MM.1S (cell line): ENCODE results near the gene PTPN12.

Source experiments
- DNase-seq: peaks from one replicate; pipeline ENCODE4 v3.0.0-alpha.2; 2015
- H2AFZ ChIP-seq: fragments of 300-600 bp; sonication (generic); 2 replicates; pipeline ENCODE4 v1.6.0; 2016; ENCODE audit warnings: antibody characterized with exemption, low read length
- H3F3A ChIP-seq: fragments of 300-600 bp; sonication (generic); 2 replicates; pipeline ENCODE4 v1.6.1; 2016; ENCODE audit warnings: mild to moderate bottlenecking, antibody characterized with exemption, low read length, moderate library complexity, mixed read lengths; ENCODE audit not compliant: insufficient read depth
- H3K27ac ChIP-seq: fragments of 300-600 bp; sonication (generic); 2 replicates; pipeline ENCODE4 v1.5.1; 2016; ENCODE audit warnings: mild to moderate bottlenecking, low read length
- H3K27me3 ChIP-seq: fragments of 300-600 bp; sonication (generic); replicated peaks from 2 replicates; pipeline ENCODE4 v1.6.0; 2016; ENCODE audit warnings: low read length; ENCODE audit not compliant: insufficient read depth
- H3K36me3 ChIP-seq: fragments of 300-600 bp; sonication (generic); replicated peaks from 2 replicates; pipeline ENCODE4 v1.6.1; 2016; ENCODE audit warnings: mild to moderate bottlenecking, low read length, mixed read lengths; ENCODE audit not compliant: insufficient read depth
- H3K4me1 ChIP-seq: fragments of 300-600 bp; sonication (generic); 2 replicates; pipeline ENCODE4 v1.6.1; 2016; ENCODE audit warnings: low read length, mixed read lengths
- H3K4me2 ChIP-seq: fragments of 300-600 bp; sonication (generic); 2 replicates; pipeline ENCODE4 v1.6.0; 2016; ENCODE audit warnings: low read depth, low read length
- H3K4me3 ChIP-seq: fragments of 300-600 bp; sonication (generic); 2 replicates; pipeline ENCODE4 v1.5.1; 2016; ENCODE audit warnings: low read length, mixed read lengths
- H3K79me2 ChIP-seq: fragments of 300-600 bp; sonication (generic); 2 replicates; pipeline ENCODE4 v1.6.1; 2016; ENCODE audit warnings: mixed run types, low read length, mixed read lengths
- H3K9ac ChIP-seq: fragments of 300-600 bp; sonication (generic); 2 replicates; pipeline ENCODE4 v1.6.1; 2016; ENCODE audit warnings: low read length, mixed read lengths
- H3K9me2 ChIP-seq: fragments of 300-600 bp; sonication (generic); replicated peaks from 2 replicates; pipeline ENCODE4 v1.6.1; 2016; ENCODE audit warnings: mild to moderate bottlenecking, low read length, mixed read lengths; ENCODE audit not compliant: insufficient read depth
- H3K9me3 ChIP-seq: fragments of 300-600 bp; sonication (generic); replicated peaks from 2 replicates; pipeline ENCODE4 v1.6.1; 2016; ENCODE audit warnings: mild to moderate bottlenecking, low read length, mixed read lengths; ENCODE audit not compliant: insufficient read depth
- H4K20me1 ChIP-seq: fragments of 300-600 bp; sonication (generic); 2 replicates; pipeline ENCODE4 v1.6.1; 2016; ENCODE audit warnings: mild to moderate bottlenecking, low read length, moderate library complexity, mixed read lengths; ENCODE audit not compliant: insufficient read depth
- CTCF ChIP-seq: fragments of 300-600 bp; sonication (generic); IDR thresholded peaks from 2 replicates; pipeline ENCODE4 v1.5.1; 2016; ENCODE audit warnings: antibody characterized with exemption, low read length, mixed read lengths
- EZH2 ChIP-seq: fragments of 300-600 bp; sonication (generic); optimal IDR thresholded peaks from 2 replicates; pipeline ENCODE3; 2017; ENCODE audit warnings: low read depth, mild to moderate bottlenecking, antibody characterized with exemption, low read length, mixed read lengths
- EZH2phosphoT487 ChIP-seq: fragments of 300-600 bp; sonication (generic); IDR thresholded peaks from 2 replicates; pipeline ENCODE4 v1.6.1; 2018; ENCODE audit warnings: antibody characterized with exemption, low read length

Gene PTPN12

GRCh38 chr7:77619314-77619713 is 82.2 kb downstream of the PTPN12 start:
- no peak for TF ChIP-seq EZH2
- no peak for TF ChIP-seq EZH2phosphoT487
- TF ChIP-seq CTCF, result no peak
- Histone ChIP-seq H2AFZ (no peak overlapping the region), H4K20me1 (no peaks in the 10 kb centered on the region), H3K27me3 (no peaks in the 10 kb centered on the region), H3F3A (no peaks in the 10 kb centered on the region), H3K27ac (no peak overlapping the region), H3K4me2 (no peak overlapping the region), H3K9ac (no peak overlapping the region), H3K9me3 (no peaks in the 10 kb centered on the region), H3K36me3 (no peaks in the 10 kb centered on the region), H3K4me3 (no peak overlapping the region), H3K9me2 (no peaks in the 10 kb centered on the region), H3K79me2 (no peaks in the 10 kb centered on the region), H3K4me1 (no peaks in the 10 kb centered on the region)
- DNase-seq, result no peak

- Histone ChIP-seq H4K20me1 (no peaks in the 10 kb centered on the region), H3K4me2 (no peak overlapping the region), H3K4me3 (no peak overlapping the region), H3F3A (no peaks in the 10 kb centered on the region), H3K27ac (no peak overlapping the region), H2AFZ (no peak overlapping the region), H3K9ac (no peak overlapping the region), H3K79me2 (no peaks in the 10 kb centered on the region), H3K27me3 (no peaks in the 10 kb centered on the region), H3K9me2 (no peaks in the 10 kb centered on the region), H3K36me3 (no peaks in the 10 kb centered on the region), H3K4me1 (no peaks in the 10 kb centered on the region), H3K9me3 (no peaks in the 10 kb centered on the region)
- no peak for TF ChIP-seq CTCF
- no peak for TF ChIP-seq EZH2
- TF ChIP-seq EZH2phosphoT487, result no peak
- no peak for DNase-seq
Measured at GRCh38 chr7:77626586-77627308, 89.7 kb downstream of the PTPN12 start.

- Histone ChIP-seq H3K36me3 (no peaks in the 10 kb centered on the region), H2AFZ (no peak overlapping the region), H4K20me1 (no peaks in the 10 kb centered on the region), H3K4me3 (no peak overlapping the region), H3K27me3 (no peaks in the 10 kb centered on the region), H3K4me2 (no peak overlapping the region), H3K27ac (no peak overlapping the region), H3K9ac (no peak overlapping the region), H3K79me2 (no peaks in the 10 kb centered on the region), H3F3A (no peaks in the 10 kb centered on the region), H3K9me2 (no peaks in the 10 kb centered on the region), H3K9me3 (no peaks in the 10 kb centered on the region), H3K4me1 (no peaks in the 10 kb centered on the region)
- DNase-seq, result no peak
- TF ChIP-seq EZH2 (no peak), CTCF (no peak), EZH2phosphoT487 (no peak)
Measured at GRCh38 chr7:77627309-77627676, 90.2 kb downstream of the PTPN12 start.
